Left ventricle myocardium inferior (tissue), 1 donor: ENCODE results near the gene NUDT2. TPM values are rescaled to one million over a fixed set of nuclear protein-coding genes. Genes with fewer than 3 reads are reported as not detected.
A peak's percentile ranks its signal among the peaks of the same experiment; 100 is the strongest.
"Not testable (repeated sequence)": the region's sequence is repeated elsewhere in the genome, so short reads cannot be mapped to it uniquely, and the experiment has no call there.

Experiments
- DNase-seq: peaks from one replicate; pipeline ENCODE4 v3.0.0-alpha.2; 2020
- H3K27ac ChIP-seq: fragments of 200-600 bp; replicated peaks from 2 replicates; pipeline ENCODE4 v1.8.0; 2021
- H3K27me3 ChIP-seq: fragments of 200-600 bp; 2 replicates; pipeline ENCODE4 v1.8.0; 2021; ENCODE audit warnings: low read depth
- H3K36me3 ChIP-seq: fragments of 200-600 bp; 2 replicates; pipeline ENCODE4 v1.8.0; 2021
- H3K4me1 ChIP-seq: fragments of 200-600 bp; 2 replicates; pipeline ENCODE4 v1.8.0; 2021
- H3K4me3 ChIP-seq: fragments of 200-600 bp; 2 replicates; pipeline ENCODE4 v1.8.0; 2021; ENCODE audit warnings: mild to moderate bottlenecking, moderate library complexity
- H3K9me3 ChIP-seq: fragments of 200-600 bp; replicated peaks from 2 replicates; pipeline ENCODE4 v1.8.0; 2021
- CTCF ChIP-seq: fragments of 200-600 bp; IDR thresholded peaks from 2 replicates; pipeline ENCODE4 v1.8.0; 2021; ENCODE audit warnings: antibody characterized with exemption, mild to moderate bottlenecking, borderline replicate concordance
- intact Hi-C: fragments of 100-400 bp; cut with micrococcal nuclease; formaldehyde crosslinking; loops from one replicate; pipeline ENCODE4 v1.11.0; 2022
- total RNA-seq: library from RNA; stranded (reverse); fragmentation: NEBNext Ultra II Directional; extraction: Animal tissue kit (Norgen Biotek cat#: 25700); gene quantifications from one replicate; pipeline ENCODE4 v1.2.1, GENCODE V29; 2021
- donor health status: DM: no; HTN: yes; CAD: no; lungs with severe emphysema.

Gene NUDT2
- total RNA-seq, 1 donor from 2014 or later: 22.2 TPM

GRCh38 chr9:34343605-34344004 lies 14.2 kb downstream of the NUDT2 start:
- peaks cover 48% of the 10 kb centered on the region for H3K4me1 ChIP-seq
- no peaks in the 10 kb centered on the region for H3K27me3 ChIP-seq
- TF ChIP-seq CTCF: no peak
- no peaks in the 10 kb centered on the region for H3K9me3 ChIP-seq
- H3K27ac ChIP-seq: peak overlapping the region; percentile 80
- DNase-seq: no peak
- intact Hi-C loops: no loop called here
- peaks cover 50% of the 10 kb centered on the region for H3K36me3 ChIP-seq
- H3K4me3 ChIP-seq: no peak overlapping the region

GRCh38 chr9:34346873-34347799 lies 17.8 kb downstream of the NUDT2 start:
- no peak overlapping the region for H3K4me3 ChIP-seq
- H3K9me3 ChIP-seq: no peaks in the 10 kb centered on the region
- intact Hi-C loops: no loop called here
- no peak for DNase-seq
- TF ChIP-seq CTCF: no peak
- no peaks in the 10 kb centered on the region for H3K27me3 ChIP-seq
- no peak overlapping the region for H3K27ac ChIP-seq
- peaks cover 14% of the 10 kb centered on the region for H3K36me3 ChIP-seq
- H3K4me1 ChIP-seq: peaks cover 35% of the 10 kb centered on the region

- no peaks in the 10 kb centered on the region for H3K27me3 ChIP-seq
- H3K9me3 ChIP-seq: no peaks in the 10 kb centered on the region
- peaks cover 10% of the 10 kb centered on the region for H3K36me3 ChIP-seq
- intact Hi-C loops: no loop called here
- H3K27ac ChIP-seq: no peak overlapping the region
- H3K4me3 ChIP-seq: no peak overlapping the region
- no peak for TF ChIP-seq CTCF
- DNase-seq: no peak
- H3K4me1 ChIP-seq: peaks cover 31% of the 10 kb centered on the region
Measured at GRCh38 chr9:34347800-34348158, 18.4 kb downstream of the NUDT2 start.

- DNase-seq: no peak
- Histone ChIP-seq H3K27me3 (no peaks in the 10 kb centered on the region), H3K9me3 (no peaks in the 10 kb centered on the region), H3K4me3 (no peak overlapping the region), H3K36me3 (no peaks in the 10 kb centered on the region), H3K27ac (no peak overlapping the region), H3K4me1 (peaks cover 21% of the 10 kb centered on the region)
- TF ChIP-seq CTCF: no peak
- intact Hi-C loops: no loop called here
Measured at GRCh38 chr9:34349324-34349723, 20.0 kb downstream of the NUDT2 start.

- H3K4me1 ChIP-seq, H3K36me3 ChIP-seq, DNase-seq, H3K27ac ChIP-seq, H3K4me3 ChIP-seq, intact Hi-C loops, H3K27me3 ChIP-seq: not testable (repeated sequence)
- peaks cover 17% of the 10 kb centered on the region for H3K9me3 ChIP-seq
Measured at GRCh38 chr9:34352122-34352652, 22.8 kb downstream of the NUDT2 start.

GRCh38 chr9:34352957-34353356 lies 23.6 kb downstream of the NUDT2 start:
- intact Hi-C loops, H3K36me3 ChIP-seq, DNase-seq, H3K4me3 ChIP-seq, H3K27me3 ChIP-seq, H3K4me1 ChIP-seq, H3K27ac ChIP-seq: not testable (repeated sequence)
- H3K9me3 ChIP-seq: peaks cover 25% of the 10 kb centered on the region
